H1 (cell line): ENCODE results near the gene GTF2A1L. TPM values are rescaled to one million over a fixed set of nuclear protein-coding genes. Genes with fewer than 3 reads are reported as not detected.

Experiments used
- CTCF ChIA-PET: fragments of 300-600 bp; sonication (Branson Sonifier 250); formaldehyde crosslinking; loops from one replicate; lab custom pipeline; 2021; ENCODE audit not compliant: partially characterized antibody; lab: Charles Lee
- POLR2A ChIA-PET: fragments of 300-600 bp; sonication (Branson Sonifier 250); formaldehyde crosslinking; loops from one replicate; lab custom pipeline; 2021; ENCODE audit warnings: inconsistent platforms; ENCODE audit not compliant: partially characterized antibody; lab: Charles Lee
- DNase-seq, 2 experiments: peaks; one replicate each; pipeline versions ENCODE4 v3.0.0 to v3.0.0-alpha.2; 2010 to 2022; ENCODE audit warnings: low spot score in 2 of 2, low read depth in 1 of 2, mixed read lengths in 1 of 2
- FAIRE-seq: peaks from 2 replicates; lab custom pipeline; 2011; peaks lifted over from hg19 to GRCh38; lab: Jason Lieb, UNC
- H2AFZ ChIP-seq: 2 replicates; pipeline ENCODE4 v1.8.1; 2012; ENCODE audit warnings: low read length, inconsistent platforms
- H2AK5ac ChIP-seq: 2 replicates; pipeline ENCODE4 v1.6.1; 2013; ENCODE audit warnings: low read depth, low read length
- H2BK120ac ChIP-seq: replicated peaks from 2 replicates; pipeline ENCODE3; 2013; ENCODE audit warnings: low read depth, low read length, inconsistent platforms
- H2BK12ac ChIP-seq: 2 replicates; pipeline ENCODE4 v1.6.1; 2013; ENCODE audit warnings: low read depth, low read length
- H2BK15ac ChIP-seq: 2 replicates; pipeline ENCODE4 v1.6.1; 2013; ENCODE audit warnings: low read length
- H2BK20ac ChIP-seq: 2 replicates; pipeline ENCODE4 v1.6.1; 2013; ENCODE audit warnings: low read length
- H2BK5ac ChIP-seq: 2 replicates; pipeline ENCODE4 v1.6.1; 2013; ENCODE audit warnings: low read depth, low read length
- H3K14ac ChIP-seq: 2 replicates; pipeline ENCODE4 v1.6.1; 2013; ENCODE audit warnings: inconsistent platforms; ENCODE audit not compliant: insufficient read length
- H3K18ac ChIP-seq: 2 replicates; pipeline ENCODE4 v1.6.1; 2013; ENCODE audit warnings: low read length; ENCODE audit errors: extremely low read depth
- H3K23ac ChIP-seq: 2 replicates; pipeline ENCODE4 v1.6.1; 2013; ENCODE audit warnings: inconsistent platforms; ENCODE audit not compliant: insufficient read length
- H3K23me2 ChIP-seq: 2 replicates; pipeline ENCODE4 v1.6.1; 2013; ENCODE audit warnings: low read depth, low read length
- H3K27ac ChIP-seq: 2 replicates; pipeline ENCODE4 v1.6.1; 2011; ENCODE audit warnings: low read depth, low read length, inconsistent platforms
- H3K27me3 ChIP-seq, 4 experiments: replicated peaks in 1 of 4; 1 replicate in 1 of 4; 2 replicates in 3 of 4; pipeline versions ENCODE4 v1.6.1 to v1.8.1; 2011 to 2013; ENCODE audit warnings: low read length in 3 of 4, mild to moderate bottlenecking in 3 of 4, inconsistent platforms in 2 of 4, mixed read lengths in 2 of 4, moderate library complexity in 1 of 4; ENCODE audit not compliant: control insufficient read depth in 3 of 4, insufficient read depth in 3 of 4; ENCODE audit errors: extremely low read depth in 1 of 4
- H3K36me3 ChIP-seq, 4 experiments: 2 replicates each; pipeline versions ENCODE4 v1.6.1 to v1.8.1; 2011 to 2013; ENCODE audit warnings: mild to moderate bottlenecking in 4 of 4, low read length in 3 of 4, moderate library complexity in 2 of 4, control low read depth in 1 of 4, inconsistent platforms in 1 of 4; ENCODE audit not compliant: insufficient read depth in 4 of 4, control insufficient read depth in 2 of 4
- H3K4ac ChIP-seq: replicated peaks from 2 replicates; pipeline ENCODE3; 2013; ENCODE audit warnings: low read length, low read depth, mixed read lengths, inconsistent platforms; ENCODE audit not compliant: insufficient read length
- H3K4me1 ChIP-seq, 4 experiments: replicated peaks in 1 of 4; 1 replicate in 1 of 4; 2 replicates in 3 of 4; pipeline versions ENCODE4 v1.6.1 to v1.8.1; 2011 to 2013; ENCODE audit warnings: low read length in 3 of 4, inconsistent platforms in 2 of 4, mixed read lengths in 1 of 4; ENCODE audit not compliant: insufficient read depth in 4 of 4, control insufficient read depth in 3 of 4
- H3K4me2 ChIP-seq, 2 experiments: 2 replicates each; pipeline versions ENCODE4 v1.6.1 to v1.8.1; 2011 to 2013; ENCODE audit warnings: low read depth in 2 of 2, low read length in 2 of 2, control low read depth in 1 of 2, inconsistent platforms in 1 of 2, mild to moderate bottlenecking in 1 of 2; ENCODE audit not compliant: insufficient read depth in 1 of 2
- H3K4me3 ChIP-seq, 4 experiments: fragments of 200-600, 300-600 bp in 1 of 4; sonication (generic), shearing (Covaris generic), sonication (Bioruptor Twin) in 1 of 4; 2 replicates each; pipeline versions ENCODE4 v1.5.1 to v1.8.1; 2011 to 2016; ENCODE audit warnings: low read length in 4 of 4, low read depth in 3 of 4, control low read depth in 2 of 4, inconsistent platforms in 2 of 4, mild to moderate bottlenecking in 2 of 4, mixed read lengths in 1 of 4, moderate library complexity in 1 of 4; ENCODE audit not compliant: insufficient read depth in 2 of 4; ENCODE audit errors: extremely low read depth in 1 of 4
- H3K56ac ChIP-seq: replicated peaks from 2 replicates; pipeline ENCODE3; 2013; ENCODE audit warnings: low read depth, mild to moderate bottlenecking, mixed read lengths, low read length, inconsistent platforms; ENCODE audit not compliant: insufficient read length
- H3K79me1 ChIP-seq: 2 replicates; pipeline ENCODE4 v1.6.1; 2013; ENCODE audit warnings: low read depth, low read length, control low read depth
- H3K79me2 ChIP-seq, 2 experiments: 2 replicates each; pipeline versions ENCODE4 v1.6.1 to v1.8.1; 2012 to 2013; ENCODE audit warnings: low read length in 2 of 2, mild to moderate bottlenecking in 2 of 2, inconsistent platforms in 1 of 2; ENCODE audit not compliant: insufficient read depth in 2 of 2, control insufficient read depth in 1 of 2
- H3K9ac ChIP-seq, 4 experiments: replicated peaks in 1 of 4; 1 replicate in 1 of 4; 2 replicates in 3 of 4; pipeline versions ENCODE4 v1.6.1 to v1.8.1; 2011 to 2013; ENCODE audit warnings: low read depth in 3 of 4, low read length in 3 of 4, control low read depth in 2 of 4, mild to moderate bottlenecking in 2 of 4, moderate library complexity in 2 of 4, inconsistent platforms in 1 of 4; ENCODE audit errors: extremely low read depth in 1 of 4
- H3K9me3 ChIP-seq, 2 experiments: 2 replicates each; pipeline versions ENCODE4 v1.6.1 to v1.8.1; 2012 to 2013; ENCODE audit warnings: mild to moderate bottlenecking in 2 of 2, moderate library complexity in 2 of 2, control low read depth in 1 of 2, inconsistent platforms in 1 of 2, low read depth in 1 of 2, low read length in 1 of 2, mixed read lengths in 1 of 2; ENCODE audit not compliant: insufficient read depth in 2 of 2
- H4K20me1 ChIP-seq, 2 experiments: replicated peaks in 1 of 2; 2 replicates each; pipeline versions ENCODE3 to v1.8.1; 2011 to 2013; ENCODE audit warnings: inconsistent platforms in 2 of 2, low read length in 2 of 2, mild to moderate bottlenecking in 1 of 2; ENCODE audit not compliant: insufficient read depth in 2 of 2, control insufficient read depth in 1 of 2
- H4K5ac ChIP-seq: 2 replicates; pipeline ENCODE4 v1.6.1; 2013; ENCODE audit warnings: low read length, low read depth, mixed read lengths, inconsistent platforms; ENCODE audit not compliant: insufficient read length
- H4K8ac ChIP-seq: 2 replicates; pipeline ENCODE4 v1.8.0; 2013; ENCODE audit warnings: mild to moderate bottlenecking, moderate library complexity, low read length, inconsistent platforms; ENCODE audit not compliant: insufficient read depth; ENCODE audit errors: extremely low read depth
- H4K91ac ChIP-seq: replicated peaks from 2 replicates; pipeline ENCODE3; 2013; ENCODE audit warnings: low read length, mixed read lengths, inconsistent platforms; ENCODE audit not compliant: insufficient read length
- BRCA1 ChIP-seq: IDR thresholded peaks from 2 replicates; pipeline ENCODE4 v1.6.1; 2012; ENCODE audit warnings: low read depth, low read length, improper control_type of control experiment
- EP300 ChIP-seq, 2 experiments: IDR thresholded peaks; 1 replicate in 1 of 2; 2 replicates in 1 of 2; pipeline ENCODE4 v1.6.1; 2011 to 2012; ENCODE audit warnings: low read depth in 2 of 2, low read length in 2 of 2, mild to moderate bottlenecking in 2 of 2, borderline replicate concordance in 1 of 2, inconsistent platforms in 1 of 2, moderate library complexity in 1 of 2
- HDAC6 ChIP-seq: IDR thresholded peaks from one replicate; pipeline ENCODE4 v1.7.1; 2012; ENCODE audit warnings: low read depth, mild to moderate bottlenecking, inconsistent platforms, low read length, moderate library complexity
- POLR2A ChIP-seq, 2 experiments: IDR thresholded peaks; 1 replicate in 1 of 2; 2 replicates in 1 of 2; pipeline ENCODE4 v1.6.1; 2011; ENCODE audit warnings: low read depth in 2 of 2, low read length in 2 of 2, mild to moderate bottlenecking in 2 of 2; ENCODE audit errors: control extremely low read depth in 1 of 2
- POU5F1 ChIP-seq: IDR thresholded peaks from 2 replicates; pipeline ENCODE4 v1.6.1; 2011; ENCODE audit warnings: low read depth, mild to moderate bottlenecking, low read length, moderate library complexity
- RBBP5 ChIP-seq: IDR thresholded peaks from 2 replicates; pipeline ENCODE4 v1.7.1; 2012; ENCODE audit warnings: low read depth, mild to moderate bottlenecking, inconsistent platforms, low read length, moderate library complexity, borderline replicate concordance
- SIX5 ChIP-seq: IDR thresholded peaks from 2 replicates; pipeline ENCODE4 v1.6.1; 2011; ENCODE audit warnings: mild to moderate bottlenecking, low read depth, low read length
- SP1 ChIP-seq: IDR thresholded peaks from 2 replicates; pipeline ENCODE4 v1.6.1; 2011; ENCODE audit warnings: low read depth, low read length
- YY1 ChIP-seq: IDR thresholded peaks from 2 replicates; pipeline ENCODE4 v1.6.1; 2011; ENCODE audit warnings: low read depth, mild to moderate bottlenecking, low read length
- ZNF274 ChIP-seq: IDR thresholded peaks from 2 replicates; pipeline ENCODE4 v1.7.0; 2012; ENCODE audit warnings: low read length, borderline replicate concordance; ENCODE audit errors: extremely low read depth
- whole genome bisulfite sequencing, 2 experiments: shearing (Covaris generic) in 1 of 2; methylation state at CpG; one replicate each; pipeline versions ENCODE4 v1.1.6 to v1.1.7; 2013 to 2015; ENCODE audit warnings: low lambda C conversion rate in 2 of 2, mixed read lengths in 2 of 2, inconsistent platforms in 1 of 2, low coverage in 1 of 2, missing lambda C conversion rate in 1 of 2; ENCODE audit not compliant: insufficient replicate concordance in 2 of 2, insufficient coverage in 1 of 2, insufficient read length in 1 of 2; ENCODE audit errors: extremely low coverage in 1 of 2, missing lambda C conversion rate in 1 of 2; 5-methylcytosine and 5-hydroxymethylcytosine counted together
- polyA plus RNA-seq, 7 experiments: library from polyadenylated mRNA; depleted of rRNA in 3 of 7; stranded (reverse) in 5 of 7; unstranded in 2 of 7; fragments of >200 nt in 5 of 7; fragments of 200-250 nt in 2 of 7; gene quantifications; 1 replicate in 5 of 7; 2 replicates in 1 of 7; 4 replicates in 1 of 7; pipeline versions ENCODE4 v1.2.1 to v1.2.3, GENCODE V29; 2011 to 2013; ENCODE audit warnings: missing spikeins in 2 of 7, mixed read lengths in 2 of 7
- total RNA-seq: library from RNA; stranded (reverse); fragmentation: NEBNext Ultra II Directional; extraction: Animal tissue kit (Norgen Biotek cat#: 25700); gene quantifications from 2 replicates; pipeline ENCODE4 v1.2.1, GENCODE V29; 2021

GTF2A1L gene
- total and polyA plus RNA-seq, 2 of the 8 experiments (the other 6 are each of a cell fraction or from before 2014, with no cell fraction given) = 0.18 TPM; not detected in 1

GRCh38 chr2:48668992-48669391 is 51.3 kb downstream of the GTF2A1L start:
- Histone ChIP-seq H3K27me3 (no peaks in the 10 kb centered on the region), H3K14ac (no peak overlapping the region), H3K27ac (no peak overlapping the region), H2BK12ac (no peak overlapping the region), H2AK5ac (no peak overlapping the region), H4K5ac (no peak overlapping the region), H3K4ac (no peak overlapping the region), H4K91ac (no peak overlapping the region), H4K8ac (no peak overlapping the region), H4K20me1 (no peaks in the 10 kb centered on the region), H2BK20ac (no peak overlapping the region), H2BK120ac (no peak overlapping the region), H3K23ac (no peak overlapping the region), H3K4me1 (no peaks in the 10 kb centered on the region), H2AFZ (no peak overlapping the region), H3K9ac (no peak overlapping the region), H3K56ac (no peak overlapping the region), H3K36me3 (no peaks in the 10 kb centered on the region), H3K79me1 (no peaks in the 10 kb centered on the region), H2BK5ac (no peak overlapping the region), H3K18ac (no peak overlapping the region), H2BK15ac (no peak overlapping the region), H3K4me2 (no peak overlapping the region)
- DNase-seq (no peak), FAIRE-seq (no peak)
- CTCF ChIA-PET = interaction anchor here (1.2 kb wide), 1 partner anchor 22 kb away, joined by 3 read pairs; no protein-coding TSS in a partner anchor
- no peak for TF ChIP-seq ZNF274
- TF ChIP-seq SP1 = no peak
- no peak for TF ChIP-seq SIX5
- TF ChIP-seq YY1 = no peak
- no peak for TF ChIP-seq RBBP5
- TF ChIP-seq EP300 (IDR thresholded peaks at IDR 0.05; ENCODE audit: borderline replicate concordance in 1 of 2, low read depth in 2 of 2, low read length in 2 of 2) = no peak
- no peak for TF ChIP-seq POU5F1
- TF ChIP-seq HDAC6 = no peak
- TF ChIP-seq BRCA1 = no peak
- TF ChIP-seq POLR2A (IDR thresholded peaks at IDR 0.05; ENCODE audit: control extremely low read depth in 1 of 2, low read depth in 2 of 2, low read length in 2 of 2) = no peak
- TF ChIP-seq, all 59 proteins: peak for 0
- 76 to 100% methylated on average over 1 of the region's 1 CpG for WGBS, 2 experiments
- H3K4me3 ChIP-seq = no peak overlapping the region
- H3K9me3 ChIP-seq = no peaks in the 10 kb centered on the region; a peak in 1 of 4 replicates
- H3K79me2 ChIP-seq = no peaks in the 10 kb centered on the region
- POLR2A ChIA-PET = no interaction called here
- no peaks in the 10 kb centered on the region for H3K23me2 ChIP-seq
